Germinal center (tissue), 1 donor: ENCODE measurements around the gene BTLA.
A peak's percentile ranks its signal among the peaks of the same experiment; 100 is the strongest.
"Not testable (repeated sequence)": the region's sequence is repeated elsewhere in the genome, so short reads cannot be mapped to it uniquely, and the experiment has no call there.

ENCODE experiments used
- DNase-seq: peaks from one replicate; pipeline ENCODE4 v3.0.0; 2012; ENCODE audit warnings: mixed read lengths, low spot score

The BTLA gene

GRCh38 chr3:112446343-112446742, 52.9 kb downstream of the BTLA start:
- no peak for DNase-seq

- no peak for DNase-seq
These were observed 53.4 kb downstream of the BTLA start for GRCh38 chr3:112445839-112446238.

GRCh38 chr3:112437146-112438022, 61.9 kb downstream of the BTLA start:
- DNase-seq, result peak; percentile 14

GRCh38 chr3:112429960-112430359, 69.3 kb downstream of the BTLA start:
- DNase-seq, result no peak

GRCh38 chr3:112427123-112427522, 72.1 kb downstream of the BTLA start:
- no peak for DNase-seq

GRCh38 chr3:112425858-112426750, 73.2 kb downstream of the BTLA start:
- no peak for DNase-seq

- no peak for DNase-seq
These were observed 73.9 kb downstream of the BTLA start for GRCh38 chr3:112425382-112425781.

- no peak for DNase-seq
These were observed 74.9 kb downstream of the BTLA start for GRCh38 chr3:112424394-112424793.

GRCh38 chr3:112422921-112423320, 76.4 kb downstream of the BTLA start:
- not testable (repeated sequence) for DNase-seq

GRCh38 chr3:112418526-112418925, 80.7 kb downstream of the BTLA start:
- DNase-seq, result not testable (repeated sequence)

- DNase-seq, result no peak
These were observed 81.5 kb downstream of the BTLA start for GRCh38 chr3:112417696-112418318.

- no peak for DNase-seq
These were observed 82.7 kb downstream of the BTLA start for GRCh38 chr3:112416391-112417212.

- no peak for DNase-seq
These were observed 83.9 kb downstream of the BTLA start for GRCh38 chr3:112415390-112415789.
